PFSK-1 (cell line): ENCODE data around the gene SKI.

Experiments used
- FOXP2 ChIP-seq: optimal IDR thresholded peaks from 2 replicates; pipeline ENCODE3; 2011; ENCODE audit warnings: borderline replicate concordance, control low read depth, inconsistent platforms; ENCODE audit not compliant: insufficient read depth; ENCODE audit errors: extremely low read length, extremely low read depth
- POLR2AphosphoS5 ChIP-seq: IDR thresholded peaks from 2 replicates; pipeline ENCODE4 v1.6.1; 2012; ENCODE audit warnings: low read depth, mild to moderate bottlenecking, control low read depth, low read length, moderate library complexity
- SIN3A ChIP-seq: IDR thresholded peaks from 2 replicates; pipeline ENCODE4 v1.6.1; 2012; ENCODE audit warnings: mild to moderate bottlenecking, low read length, moderate library complexity, borderline replicate concordance; ENCODE audit not compliant: insufficient read depth
- TAF1 ChIP-seq: IDR thresholded peaks from 2 replicates; pipeline ENCODE4 v1.6.1; 2012; ENCODE audit warnings: low read length, control low read depth, borderline replicate concordance; ENCODE audit not compliant: insufficient read depth
- TF ChIP-seq, protein P1 (sequence below), 2 experiments: IDR thresholded peaks; 2 replicates each; pipeline versions ENCODE4 v1.6.1 to v1.8.0; 2011 to 2012; ENCODE audit warnings: low read depth in 2 of 2, low read length in 2 of 2, control low read depth in 1 of 2, inconsistent platforms in 1 of 2, mild to moderate bottlenecking in 1 of 2, moderate library complexity in 1 of 2; ENCODE audit not compliant: insufficient read depth in 1 of 2

Gene SKI

DNA sequence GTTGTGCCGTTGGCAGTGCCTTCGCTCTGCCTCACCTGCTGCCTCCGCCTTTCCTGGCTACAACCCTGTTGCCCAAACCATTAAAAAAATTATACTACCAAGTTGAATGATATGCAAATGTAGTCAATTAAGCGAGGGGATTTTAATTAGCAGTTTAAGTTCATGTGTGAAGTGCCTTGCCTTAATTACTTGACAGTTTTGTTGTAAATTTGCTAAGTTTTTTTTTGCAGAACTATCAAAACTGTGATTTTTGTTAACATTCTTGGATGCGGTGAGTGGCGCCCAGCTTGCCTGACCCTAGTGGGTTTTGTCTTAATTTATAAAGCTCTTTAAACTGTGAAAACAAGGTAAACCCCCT lies 10.9 kb downstream of the SKI start:
- no peak for TF ChIP-seq SIN3A
- TF ChIP-seq, protein P1, sequence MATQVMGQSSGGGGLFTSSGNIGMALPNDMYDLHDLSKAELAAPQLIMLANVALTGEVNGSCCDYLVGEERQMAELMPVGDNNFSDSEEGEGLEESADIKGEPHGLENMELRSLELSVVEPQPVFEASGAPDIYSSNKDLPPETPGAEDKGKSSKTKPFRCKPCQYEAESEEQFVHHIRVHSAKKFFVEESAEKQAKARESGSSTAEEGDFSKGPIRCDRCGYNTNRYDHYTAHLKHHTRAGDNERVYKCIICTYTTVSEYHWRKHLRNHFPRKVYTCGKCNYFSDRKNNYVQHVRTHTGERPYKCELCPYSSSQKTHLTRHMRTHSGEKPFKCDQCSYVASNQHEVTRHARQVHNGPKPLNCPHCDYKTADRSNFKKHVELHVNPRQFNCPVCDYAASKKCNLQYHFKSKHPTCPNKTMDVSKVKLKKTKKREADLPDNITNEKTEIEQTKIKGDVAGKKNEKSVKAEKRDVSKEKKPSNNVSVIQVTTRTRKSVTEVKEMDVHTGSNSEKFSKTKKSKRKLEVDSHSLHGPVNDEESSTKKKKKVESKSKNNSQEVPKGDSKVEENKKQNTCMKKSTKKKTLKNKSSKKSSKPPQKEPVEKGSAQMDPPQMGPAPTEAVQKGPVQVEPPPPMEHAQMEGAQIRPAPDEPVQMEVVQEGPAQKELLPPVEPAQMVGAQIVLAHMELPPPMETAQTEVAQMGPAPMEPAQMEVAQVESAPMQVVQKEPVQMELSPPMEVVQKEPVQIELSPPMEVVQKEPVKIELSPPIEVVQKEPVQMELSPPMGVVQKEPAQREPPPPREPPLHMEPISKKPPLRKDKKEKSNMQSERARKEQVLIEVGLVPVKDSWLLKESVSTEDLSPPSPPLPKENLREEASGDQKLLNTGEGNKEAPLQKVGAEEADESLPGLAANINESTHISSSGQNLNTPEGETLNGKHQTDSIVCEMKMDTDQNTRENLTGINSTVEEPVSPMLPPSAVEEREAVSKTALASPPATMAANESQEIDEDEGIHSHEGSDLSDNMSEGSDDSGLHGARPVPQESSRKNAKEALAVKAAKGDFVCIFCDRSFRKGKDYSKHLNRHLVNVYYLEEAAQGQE (IDR thresholded peaks at IDR 0.05; ENCODE audit: insufficient read depth in 1 of 2, low read depth in 2 of 2, low read length in 2 of 2): no peak

DNA sequence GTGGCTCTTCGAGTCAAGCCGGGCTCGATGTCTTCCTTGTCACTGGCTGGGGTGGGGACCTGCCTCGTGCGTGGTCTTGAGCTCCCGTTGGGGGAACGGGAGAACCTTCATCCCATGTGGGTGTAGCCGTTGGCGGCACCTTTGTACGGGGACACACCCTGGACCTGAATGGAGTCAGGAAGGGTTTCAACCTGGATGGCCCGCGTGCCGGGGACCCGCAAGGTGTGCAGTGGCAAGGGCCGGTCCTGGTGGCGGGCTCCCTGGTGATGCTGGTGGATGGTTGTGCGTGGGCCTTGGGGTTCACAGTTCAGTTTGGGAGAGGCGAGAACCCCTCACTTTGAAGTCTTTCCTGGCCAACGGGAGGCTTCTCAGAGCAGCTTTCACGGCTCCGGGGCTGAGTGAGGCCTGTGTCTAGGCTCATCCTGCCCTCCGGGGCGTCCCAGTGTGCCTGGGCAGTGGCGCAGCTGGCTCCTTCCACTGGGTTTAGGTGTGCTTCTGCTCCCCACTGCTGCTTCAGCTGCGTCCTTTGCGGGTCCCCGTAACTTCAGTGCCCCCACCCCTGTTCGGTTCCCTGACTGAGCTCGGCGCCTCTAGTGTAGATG lies 11.4 kb downstream of the SKI start:
- no peak for TF ChIP-seq FOXP2
- TF ChIP-seq SIN3A: no peak
- no peak for TF ChIP-seq TAF1
- TF ChIP-seq, protein P1 (IDR thresholded peaks at IDR 0.05; ENCODE audit: insufficient read depth in 1 of 2, low read depth in 2 of 2, low read length in 2 of 2): no peak
- no peak for TF ChIP-seq POLR2AphosphoS5

DNA sequence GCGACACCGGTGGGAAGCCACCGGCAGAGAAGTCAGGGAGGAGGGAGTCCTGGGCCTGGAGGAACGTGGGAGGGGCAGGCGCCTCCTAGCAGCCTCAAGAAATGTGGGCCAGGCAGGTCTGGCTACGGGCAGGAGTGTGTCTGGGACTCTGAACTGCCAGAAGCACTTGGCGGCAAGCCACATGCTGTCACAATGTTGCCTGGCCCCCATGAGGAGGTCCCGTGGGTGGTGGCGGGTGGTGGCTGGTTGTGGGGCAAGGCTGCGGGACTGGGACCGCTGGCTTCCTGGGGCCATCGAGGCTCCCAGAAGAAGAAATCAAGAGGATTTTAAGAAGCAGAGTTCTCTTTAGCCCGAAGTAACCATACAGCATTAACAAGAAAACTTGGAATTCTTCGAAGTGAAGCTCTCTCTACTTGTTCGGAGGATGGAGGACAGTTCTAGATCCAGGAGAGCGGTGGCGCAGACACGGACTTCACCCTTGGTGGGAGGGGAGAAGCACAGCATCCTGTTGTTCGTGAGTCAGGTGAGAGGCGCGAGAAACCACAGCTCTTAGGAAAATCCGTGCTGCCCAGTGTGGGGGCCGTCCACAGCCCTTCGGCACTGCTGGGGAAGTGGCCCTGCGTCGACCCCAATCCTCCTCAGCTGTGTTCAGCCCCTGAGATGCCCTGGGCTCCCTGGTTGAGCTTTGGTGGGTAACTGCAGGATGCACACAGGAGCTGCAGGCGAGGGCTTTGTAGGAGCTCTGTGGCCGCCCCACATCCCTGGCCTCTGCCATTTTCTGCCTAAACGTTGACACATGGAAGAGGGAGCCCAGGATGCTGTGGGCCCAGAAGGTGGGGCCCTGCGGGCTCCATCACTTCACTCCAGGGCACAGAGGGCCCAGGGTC lies 12.4 kb downstream of the SKI start:
- TF ChIP-seq, protein P1 (IDR thresholded peaks at IDR 0.05; ENCODE audit: insufficient read depth in 1 of 2, low read depth in 2 of 2, low read length in 2 of 2): no peak
- TF ChIP-seq FOXP2: no peak

DNA sequence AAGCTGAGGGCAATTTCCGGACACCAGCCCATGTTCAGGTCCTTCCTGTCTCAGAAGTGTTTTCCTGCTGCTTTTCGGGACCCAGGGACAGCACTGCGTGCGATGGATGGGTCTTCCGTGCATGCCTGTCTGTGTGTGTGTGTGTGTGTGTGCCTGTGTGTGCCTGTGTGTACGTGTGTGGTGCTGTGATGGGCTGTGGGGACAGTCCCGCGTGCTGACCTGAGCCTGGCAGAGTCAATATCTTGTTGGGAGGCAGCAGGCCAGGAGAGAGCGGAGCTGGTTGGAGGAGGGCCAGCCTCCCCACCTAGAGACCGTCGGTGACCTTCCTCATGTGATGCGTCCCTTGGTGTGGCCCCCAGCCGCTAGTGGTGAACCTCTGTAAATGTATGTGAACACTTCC lies 13.7 kb downstream of the SKI start:
- TF ChIP-seq, protein P1 (IDR thresholded peaks at IDR 0.05; ENCODE audit: insufficient read depth in 1 of 2, low read depth in 2 of 2, low read length in 2 of 2): no peak
- TF ChIP-seq FOXP2 (no peak), TAF1 (no peak), POLR2AphosphoS5 (no peak)
